Measurements from ENCODE around the gene MARS1. TPM values are rescaled to one million over a fixed set of nuclear protein-coding genes. Genes with fewer than 3 reads are reported as not detected.

The MARS1 gene
- total RNA-seq, 1 donor from 2014 or later: 290 TPM

DNA sequence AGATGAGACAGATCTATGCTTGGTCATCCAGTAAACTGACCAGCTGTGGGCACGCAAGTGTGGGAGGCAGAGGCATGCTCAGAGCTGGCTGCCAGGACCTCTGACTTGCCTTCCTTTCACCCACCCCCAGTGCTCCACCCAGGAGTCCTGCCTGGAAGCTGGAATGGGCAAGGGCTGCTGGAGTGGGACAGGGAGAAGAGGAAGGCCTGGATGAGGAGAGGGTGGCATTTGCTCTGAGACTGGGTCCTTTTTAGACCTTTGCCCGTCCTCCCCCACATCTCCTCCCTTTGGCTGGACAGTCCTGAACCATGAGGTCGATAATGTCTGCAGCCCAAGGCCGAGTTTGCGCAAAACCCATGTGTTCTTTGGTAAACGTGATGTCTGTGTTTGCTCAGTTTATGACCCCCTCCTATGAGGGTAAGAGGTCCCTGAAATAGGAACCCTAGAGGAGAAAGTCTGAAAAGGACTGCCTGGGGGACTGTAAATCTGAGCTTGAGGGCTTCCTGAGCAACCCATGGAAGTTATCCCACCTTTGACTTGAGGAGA is 36.6 kb upstream of the MARS1 start:
- Mint-ChIP-seq H3K27me3 (peaks cover 20% of the 10 kb centered on the region), H3K4me3 (ENCODE audit: low read depth) (no peak overlapping the region), H3K4me1 (ENCODE audit: low read depth) (peaks cover 7% of the 10 kb centered on the region), H3K9me3 (ENCODE audit: low read depth) (no peaks in the 10 kb centered on the region), H3K36me3 (ENCODE audit: insufficient read depth) (no peaks in the 10 kb centered on the region), H3K27ac (no peak overlapping the region)
- TF ChIP-seq, protein P1, sequence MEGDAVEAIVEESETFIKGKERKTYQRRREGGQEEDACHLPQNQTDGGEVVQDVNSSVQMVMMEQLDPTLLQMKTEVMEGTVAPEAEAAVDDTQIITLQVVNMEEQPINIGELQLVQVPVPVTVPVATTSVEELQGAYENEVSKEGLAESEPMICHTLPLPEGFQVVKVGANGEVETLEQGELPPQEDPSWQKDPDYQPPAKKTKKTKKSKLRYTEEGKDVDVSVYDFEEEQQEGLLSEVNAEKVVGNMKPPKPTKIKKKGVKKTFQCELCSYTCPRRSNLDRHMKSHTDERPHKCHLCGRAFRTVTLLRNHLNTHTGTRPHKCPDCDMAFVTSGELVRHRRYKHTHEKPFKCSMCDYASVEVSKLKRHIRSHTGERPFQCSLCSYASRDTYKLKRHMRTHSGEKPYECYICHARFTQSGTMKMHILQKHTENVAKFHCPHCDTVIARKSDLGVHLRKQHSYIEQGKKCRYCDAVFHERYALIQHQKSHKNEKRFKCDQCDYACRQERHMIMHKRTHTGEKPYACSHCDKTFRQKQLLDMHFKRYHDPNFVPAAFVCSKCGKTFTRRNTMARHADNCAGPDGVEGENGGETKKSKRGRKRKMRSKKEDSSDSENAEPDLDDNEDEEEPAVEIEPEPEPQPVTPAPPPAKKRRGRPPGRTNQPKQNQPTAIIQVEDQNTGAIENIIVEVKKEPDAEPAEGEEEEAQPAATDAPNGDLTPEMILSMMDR (IDR thresholded peaks at IDR 0.05; ENCODE audit: unreplicated experiment): no peak
- no peak for DNase-seq (ENCODE audit: low spot score, unreplicated experiment)

DNA sequence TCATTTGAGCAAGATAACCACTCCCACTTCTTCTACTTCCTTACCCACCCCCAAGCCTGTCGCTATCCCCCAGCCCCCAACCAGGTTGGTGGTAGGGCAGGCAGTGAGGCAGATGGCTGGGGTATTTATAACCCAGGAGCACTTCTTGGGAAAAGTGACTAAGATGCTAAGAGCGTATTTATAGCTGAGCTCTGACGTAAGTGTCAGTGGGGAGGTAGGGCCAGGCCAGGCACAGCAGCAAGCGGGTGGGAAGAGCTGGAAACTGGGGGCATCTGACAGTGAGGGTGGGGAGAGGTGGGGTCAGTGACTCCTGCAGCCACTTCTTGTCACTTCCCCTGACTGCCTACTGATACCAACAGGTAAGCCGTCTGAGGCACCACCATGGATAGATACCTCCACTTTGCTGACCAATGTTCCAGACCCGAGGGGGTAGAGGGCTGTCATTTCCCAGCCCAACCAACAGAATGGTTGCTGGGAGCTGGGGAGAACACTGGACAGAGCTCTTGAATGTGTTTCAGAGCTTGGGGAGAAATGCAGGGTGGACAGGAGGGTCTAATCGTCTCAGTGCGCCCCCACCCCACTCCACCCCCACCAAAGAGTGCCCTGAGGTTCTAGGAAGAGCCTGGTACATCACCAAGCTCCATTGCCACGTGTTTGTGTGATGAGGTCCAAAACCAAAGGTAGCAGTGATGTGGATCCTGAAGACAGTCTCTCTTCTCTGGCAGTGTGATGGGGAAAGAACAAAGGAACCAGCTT is 35.5 kb upstream of the MARS1 start:
- no peaks in the 10 kb centered on the region for H3K9me3 Mint-ChIP-seq (ENCODE audit: low read depth)
- H3K4me1 Mint-ChIP-seq (ENCODE audit: low read depth): peaks cover 7% of the 10 kb centered on the region
- H3K4me3 Mint-ChIP-seq (ENCODE audit: low read depth): no peak overlapping the region
- H3K27ac Mint-ChIP-seq: peak overlapping the region; percentile 41
- H3K27me3 Mint-ChIP-seq: peaks cover 25% of the 10 kb centered on the region
- no peaks in the 10 kb centered on the region for H3K36me3 Mint-ChIP-seq (ENCODE audit: insufficient read depth)
- DNase-seq (ENCODE audit: low spot score, unreplicated experiment): no peak
- TF ChIP-seq, protein P1 (IDR thresholded peaks at IDR 0.05; ENCODE audit: unreplicated experiment): no peak

DNA sequence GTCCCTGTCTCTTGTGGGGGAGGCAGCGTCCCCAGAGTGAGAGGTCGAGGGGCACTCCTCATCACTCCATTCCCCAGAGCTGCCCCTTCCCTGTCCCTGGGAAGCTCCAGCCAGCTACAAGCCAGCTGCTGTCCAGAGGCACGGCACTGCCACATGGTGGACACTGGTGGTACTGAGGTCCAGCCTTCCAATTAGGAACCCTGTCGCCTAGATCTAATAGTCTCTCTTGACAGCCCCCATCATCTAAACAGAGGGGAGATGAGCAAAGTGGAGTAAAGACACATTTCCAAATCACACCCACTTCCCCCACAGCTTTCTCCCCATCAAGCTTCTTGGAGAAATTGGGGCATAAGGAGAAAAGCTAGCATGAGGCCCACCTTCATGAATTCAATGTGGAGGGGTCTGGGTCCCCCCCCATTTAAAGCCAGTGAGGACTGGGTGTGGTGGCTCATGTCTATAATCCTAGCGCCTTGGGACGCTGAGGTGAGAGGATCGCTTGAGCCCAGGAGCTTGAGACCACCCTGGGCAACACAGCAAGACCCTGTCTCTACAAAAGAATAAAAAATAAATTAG is 34.8 kb upstream of the MARS1 start:
- Mint-ChIP-seq H3K27ac (peak overlapping the region; percentile 5), H3K36me3 (ENCODE audit: insufficient read depth) (no peaks in the 10 kb centered on the region), H3K4me1 (ENCODE audit: low read depth) (peaks cover 7% of the 10 kb centered on the region), H3K27me3 (peaks cover 25% of the 10 kb centered on the region), H3K9me3 (ENCODE audit: low read depth) (no peaks in the 10 kb centered on the region), H3K4me3 (ENCODE audit: low read depth) (no peak overlapping the region)
- TF ChIP-seq, protein P1 (IDR thresholded peaks at IDR 0.05; ENCODE audit: unreplicated experiment): peak; percentile 78
- peak; percentile 70 for DNase-seq (ENCODE audit: low spot score, unreplicated experiment)

DNA sequence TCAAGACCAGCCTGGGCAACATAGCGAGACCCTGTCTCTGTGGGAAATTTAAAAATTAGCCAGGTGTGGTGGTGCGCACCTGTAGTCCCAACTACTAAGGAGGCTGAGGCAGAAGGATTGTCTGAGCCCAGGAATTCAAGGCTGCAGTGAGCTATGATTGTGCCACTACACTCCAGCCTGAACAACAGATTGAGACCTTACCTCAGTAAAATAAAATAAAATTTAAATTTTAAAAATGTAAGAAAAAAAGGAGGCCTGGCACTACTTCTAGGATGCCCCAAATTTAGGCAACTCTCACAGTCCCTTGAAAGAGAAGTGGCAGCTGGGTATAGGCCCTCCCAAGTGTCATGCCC is 33.7 kb upstream of the MARS1 start:
- Mint-ChIP-seq H3K27me3 (peaks cover 28% of the 10 kb centered on the region), H3K9me3 (ENCODE audit: low read depth) (no peaks in the 10 kb centered on the region), H3K27ac (no peak overlapping the region), H3K4me3 (ENCODE audit: low read depth) (no peak overlapping the region), H3K4me1 (ENCODE audit: low read depth) (peaks cover 12% of the 10 kb centered on the region), H3K36me3 (ENCODE audit: insufficient read depth) (no peaks in the 10 kb centered on the region)
- no peak for DNase-seq (ENCODE audit: low spot score, unreplicated experiment)
- TF ChIP-seq, protein P1 (IDR thresholded peaks at IDR 0.05; ENCODE audit: unreplicated experiment): no peak

DNA sequence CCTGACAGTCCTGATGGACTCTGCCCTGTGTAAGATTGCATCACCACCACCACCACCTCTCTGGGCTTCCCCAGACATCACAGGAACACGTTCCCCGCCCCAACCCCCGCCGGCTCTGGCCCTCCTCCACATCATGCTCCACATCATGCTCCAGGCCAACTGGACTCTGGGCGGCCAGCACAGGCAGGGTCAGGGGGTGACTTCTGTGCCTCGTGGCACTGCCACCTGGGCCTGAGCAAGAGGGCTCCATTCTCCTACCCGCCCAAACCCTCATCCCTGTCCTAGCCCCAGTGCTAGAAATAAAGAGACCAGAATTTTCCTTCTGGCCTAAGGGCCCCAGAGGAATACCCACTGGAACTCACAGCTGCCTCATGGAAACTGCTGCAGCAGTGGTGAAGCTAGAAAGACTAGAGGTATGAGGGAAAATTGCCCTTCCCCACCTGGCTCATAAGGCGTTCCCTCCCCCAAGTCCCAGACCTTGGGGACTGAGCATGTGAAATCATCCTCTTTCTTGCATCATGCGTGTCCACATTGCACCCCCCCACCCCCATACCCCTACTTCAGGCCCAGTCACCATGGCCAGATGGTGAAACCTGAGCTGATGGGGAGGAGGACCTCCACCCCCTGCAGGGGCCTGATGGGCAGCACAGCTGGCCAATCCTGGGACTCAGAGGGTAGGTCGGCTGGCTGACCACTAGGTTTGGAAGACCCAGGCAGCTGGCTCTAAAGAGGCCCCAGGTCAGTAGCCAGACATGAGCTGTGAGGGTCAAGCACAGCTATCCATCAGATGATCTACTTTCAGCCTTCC is 33.1 kb upstream of the MARS1 start, which contains the start of gene INHBE:
Gene INHBE (plus strand): TSS at position 742 of the 808 bp plus-strand sequence. CDS start 230 bp downstream, outside the sequence.
- H3K36me3 Mint-ChIP-seq (ENCODE audit: insufficient read depth): no peaks in the 10 kb centered on the region
- no peaks in the 10 kb centered on the region for H3K9me3 Mint-ChIP-seq (ENCODE audit: low read depth)
- TF ChIP-seq, protein P1 (IDR thresholded peaks at IDR 0.05; ENCODE audit: unreplicated experiment): no peak
- H3K4me3 Mint-ChIP-seq (ENCODE audit: low read depth): no peak within 1 kb of the TSS
- H3K4me1 Mint-ChIP-seq (ENCODE audit: low read depth): peaks cover 13% of the 10 kb centered on the region
- no peak for DNase-seq (ENCODE audit: low spot score, unreplicated experiment)
- H3K27me3 Mint-ChIP-seq: peaks cover 28% of the 10 kb centered on the region
- no peak within 1 kb of the TSS for H3K27ac Mint-ChIP-seq
